ENCODE data around the gene CREM.
A peak's percentile ranks its signal among the peaks of the same experiment; 100 is the strongest.
"Not testable (repeated sequence)": the region's sequence is repeated elsewhere in the genome, so short reads cannot be mapped to it uniquely, and the experiment has no call there.

CREM gene

DNA sequence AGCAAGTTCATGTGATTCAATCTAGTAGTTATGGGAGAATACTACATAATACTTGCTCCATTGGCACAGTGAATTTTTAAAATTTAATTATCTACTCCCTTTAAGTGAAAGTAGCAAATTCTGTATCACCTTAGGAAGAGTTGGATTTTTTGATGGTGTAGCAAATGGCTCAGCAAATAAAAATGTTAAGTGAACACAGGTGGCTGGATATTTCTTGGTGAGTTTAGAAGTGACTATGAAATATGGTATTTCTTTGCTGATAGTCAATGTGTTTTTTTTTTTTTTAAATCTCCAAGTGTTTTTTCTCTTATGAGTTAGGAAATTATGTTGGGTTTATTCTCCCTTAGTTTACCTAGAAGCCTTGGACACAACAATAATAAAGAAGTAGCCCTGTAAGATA is 67.8 kb downstream of the CREM start:
- DNase-seq (ENCODE audit: low read depth) = no peak

- DNase-seq (ENCODE audit: low read depth) = no peak
Measured at GRCh38 chr10:35194906-35195305, 68.3 kb downstream of the CREM start.

DNA sequence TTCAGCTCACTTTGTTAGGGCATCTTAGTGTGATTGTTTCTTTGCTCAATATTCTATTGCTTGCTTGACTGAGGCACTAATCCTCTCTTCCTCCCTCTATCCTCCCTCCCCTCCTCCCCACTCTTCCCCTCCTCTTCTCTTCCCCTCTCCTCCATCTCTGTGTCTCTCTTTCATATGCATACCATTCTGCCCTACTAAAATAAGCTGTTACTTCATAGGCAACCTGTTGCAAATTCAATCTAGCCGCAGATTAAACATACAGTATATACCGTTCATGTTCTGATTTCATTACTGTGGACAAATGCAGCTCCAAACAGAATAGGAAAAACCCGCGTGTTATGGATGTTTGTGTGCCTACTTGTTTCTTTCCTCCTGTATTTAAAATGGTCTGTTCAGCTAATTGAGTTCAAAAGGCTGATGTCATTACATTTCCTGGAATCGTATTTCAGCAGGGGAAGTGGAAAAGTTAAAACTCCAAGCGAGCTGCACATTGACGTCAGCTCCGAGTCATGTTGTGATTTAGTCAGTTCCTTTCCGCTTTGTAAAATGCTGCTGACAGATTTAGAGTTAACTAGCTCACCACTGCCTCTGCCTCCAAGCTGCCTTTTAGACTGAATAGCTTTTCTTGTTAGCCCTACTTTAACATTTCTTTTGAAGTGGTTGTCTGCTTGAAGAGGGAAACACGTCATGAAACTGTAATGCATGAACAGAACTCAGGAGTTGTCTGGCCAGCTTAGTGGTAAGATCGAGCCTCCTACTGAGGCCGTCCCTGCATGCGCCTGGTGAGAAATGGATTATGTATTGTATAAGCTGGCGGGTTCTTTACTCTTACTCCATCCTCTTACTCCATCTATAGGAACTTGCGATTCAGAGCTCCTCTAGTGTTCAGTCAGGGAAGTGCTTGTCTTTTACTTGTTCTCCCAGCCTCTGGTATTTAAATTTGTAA is 69.0 kb downstream of the CREM start:
- peak; percentile 52 for DNase-seq (ENCODE audit: low read depth)

GRCh38 chr10:35200487-35200886 is 73.8 kb downstream of the CREM start:
- DNase-seq (ENCODE audit: low read depth) = no peak

DNA sequence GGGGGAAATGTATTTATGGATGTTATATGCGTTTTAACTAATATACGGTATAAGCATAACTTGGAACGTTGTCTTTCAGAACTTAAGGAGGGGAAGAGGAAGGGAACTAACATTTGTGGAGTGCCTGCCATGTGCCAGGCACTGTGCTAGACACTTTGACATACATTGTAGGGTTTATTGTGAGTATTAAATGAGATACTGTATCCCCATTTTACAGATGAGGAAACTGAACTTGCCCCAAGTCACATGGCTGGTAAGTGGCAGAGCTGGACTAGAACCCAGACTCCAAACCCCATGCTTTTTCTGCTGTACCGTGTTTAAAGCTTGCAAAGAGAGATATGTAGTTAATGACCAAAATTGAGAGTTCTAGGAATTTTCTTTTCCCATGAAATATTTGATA is 74.6 kb downstream of the CREM start:
- no peak for DNase-seq (ENCODE audit: low read depth)

DNA sequence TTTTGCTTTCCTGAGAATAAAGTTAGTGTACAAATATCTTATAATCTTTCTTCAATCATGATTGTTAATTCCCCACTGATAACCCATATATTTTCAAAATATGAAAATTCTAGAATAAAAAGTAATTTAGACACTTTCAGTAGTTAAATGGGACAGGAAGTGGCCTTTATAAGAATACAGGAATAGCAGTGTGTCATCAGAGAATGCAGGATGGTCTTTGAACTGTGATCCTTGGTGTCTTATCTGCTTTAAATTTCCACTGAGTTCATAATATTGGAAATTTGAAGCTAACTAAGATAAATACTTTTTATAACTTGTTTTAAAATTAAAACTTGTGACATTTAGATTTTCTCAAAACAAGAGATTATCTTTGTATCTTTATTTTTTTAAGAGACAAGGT is 75.4 kb downstream of the CREM start:
- no peak for DNase-seq (ENCODE audit: low read depth)

DNA sequence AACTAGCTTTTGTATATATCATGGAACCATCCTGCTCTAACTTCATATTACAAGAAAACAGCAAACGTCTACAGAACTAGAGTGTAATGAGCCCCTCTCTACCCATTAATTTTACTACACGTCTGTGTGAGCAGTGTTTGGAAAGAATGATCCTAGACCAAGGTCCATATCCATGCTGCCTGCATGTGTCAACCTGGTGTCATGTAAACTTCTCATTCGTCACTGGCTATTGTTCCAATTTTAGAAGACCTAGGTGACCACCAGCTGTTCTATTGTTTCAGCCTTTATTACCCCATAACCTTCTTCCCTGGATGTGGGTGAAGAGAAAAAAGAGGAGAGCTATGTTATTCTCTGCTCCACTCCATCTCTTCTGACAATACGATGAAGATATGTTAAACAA is 77.1 kb downstream of the CREM start:
- no peak for DNase-seq (ENCODE audit: low read depth)

GRCh38 chr10:35204650-35205319 is 78.1 kb downstream of the CREM start:
- no peak for DNase-seq (ENCODE audit: low read depth)

DNA sequence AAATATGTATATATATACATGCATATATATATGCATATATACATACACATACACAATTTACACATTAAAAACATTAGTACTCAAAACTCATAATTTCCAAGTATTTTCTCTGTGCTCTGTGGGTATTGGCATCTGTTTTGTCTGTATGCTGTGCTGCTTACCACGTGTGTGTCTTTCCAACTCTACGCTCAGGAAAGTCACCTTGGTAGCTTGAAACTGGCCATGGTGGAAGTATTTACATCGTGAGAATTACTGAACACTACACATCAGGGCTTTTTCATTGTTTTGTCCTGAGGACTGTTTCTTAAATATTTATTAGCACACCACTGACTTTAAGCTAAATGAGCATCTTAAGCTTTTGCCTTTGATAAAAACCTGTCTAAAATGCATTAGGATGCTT is 79.6 kb downstream of the CREM start:
- DNase-seq (ENCODE audit: low read depth) = no peak

- DNase-seq (ENCODE audit: low read depth) = no peak
Measured at GRCh38 chr10:35208536-35208935, 81.9 kb downstream of the CREM start.

DNA sequence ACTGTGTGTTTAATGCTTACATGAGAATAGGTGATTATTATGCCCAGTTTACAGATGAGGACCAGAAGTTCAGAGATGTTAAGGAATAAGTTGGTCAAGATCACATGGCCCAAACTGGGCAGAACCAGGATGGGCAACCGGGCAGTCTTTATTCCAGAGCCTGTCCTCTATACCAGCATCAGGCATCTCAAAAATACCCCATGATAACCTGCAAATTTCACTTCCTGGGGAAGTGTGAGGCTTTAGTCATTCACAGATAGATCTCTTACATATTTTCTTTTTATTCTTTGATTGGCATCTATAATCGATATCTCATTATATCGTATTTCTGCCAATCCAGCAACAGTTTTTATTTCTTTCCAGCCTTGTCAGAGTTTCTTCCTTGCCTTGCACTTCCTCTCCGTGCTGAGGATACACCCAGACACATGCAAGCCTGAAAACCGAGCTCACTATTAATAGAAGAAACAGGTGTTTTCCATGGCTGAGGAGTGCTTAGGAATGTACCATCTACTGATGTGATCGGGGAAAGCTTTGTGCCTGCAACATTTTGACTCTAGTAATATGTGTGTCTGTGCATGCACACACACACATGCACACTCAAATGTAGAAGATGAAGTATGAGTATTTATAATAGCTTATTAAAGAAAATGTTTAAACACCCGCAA is 82.4 kb downstream of the CREM start:
- DNase-seq (ENCODE audit: low read depth) = no peak

- DNase-seq (ENCODE audit: low read depth) = no peak
Measured at GRCh38 chr10:35210961-35211360, 84.3 kb downstream of the CREM start.

GRCh38 chr10:35211390-35211789 is 84.7 kb downstream of the CREM start:
- DNase-seq (ENCODE audit: low read depth) = no peak

DNA sequence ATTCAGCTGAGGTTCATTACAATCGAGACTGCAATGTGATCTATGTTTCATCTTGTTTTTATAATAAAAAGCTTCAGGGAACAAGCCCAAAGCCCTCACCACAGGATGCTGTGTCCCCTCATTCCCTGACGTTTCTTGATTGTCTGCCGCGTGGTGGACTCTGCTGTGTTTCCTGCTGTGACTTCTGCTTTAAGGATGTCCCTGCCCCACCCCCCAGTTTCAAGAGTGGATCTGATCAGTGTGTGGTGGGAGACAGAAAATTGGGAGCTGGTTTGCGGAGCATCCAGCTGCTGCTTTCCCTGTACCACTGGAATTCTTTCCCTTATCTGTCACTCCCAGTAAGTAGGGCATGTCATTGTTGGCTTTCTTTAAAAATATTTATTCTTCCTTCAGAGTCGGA is 86.2 kb downstream of the CREM start:
- no peak for DNase-seq (ENCODE audit: low read depth)

GRCh38 chr10:35213699-35214098 is 87.1 kb downstream of the CREM start:
- no peak for DNase-seq (ENCODE audit: low read depth)

- no peak for DNase-seq (ENCODE audit: low read depth)
Measured at GRCh38 chr10:35214607-35215020, 88.0 kb downstream of the CREM start.

DNA sequence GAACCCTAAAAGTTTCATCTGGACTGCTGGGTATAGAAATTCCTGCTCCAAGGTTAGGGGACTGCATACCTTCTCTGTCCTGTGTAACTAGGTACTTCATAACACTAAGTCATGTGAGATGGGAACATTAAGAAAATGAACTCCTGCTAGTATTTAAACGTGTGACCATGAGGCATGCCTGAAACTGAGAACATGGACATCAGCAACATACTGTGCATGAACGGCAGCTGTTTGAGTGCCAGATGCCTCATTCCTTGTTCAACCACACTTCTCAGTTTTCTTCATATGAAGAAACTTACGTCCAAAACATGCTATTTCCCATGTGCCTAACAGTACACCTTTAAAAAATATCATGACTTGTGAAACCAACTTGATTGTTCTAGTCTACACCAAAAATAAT is 88.5 kb downstream of the CREM start:
- no peak for DNase-seq (ENCODE audit: low read depth)

GRCh38 chr10:35216303-35216905 is 89.8 kb downstream of the CREM start:
- no peak for DNase-seq (ENCODE audit: low read depth)

DNA sequence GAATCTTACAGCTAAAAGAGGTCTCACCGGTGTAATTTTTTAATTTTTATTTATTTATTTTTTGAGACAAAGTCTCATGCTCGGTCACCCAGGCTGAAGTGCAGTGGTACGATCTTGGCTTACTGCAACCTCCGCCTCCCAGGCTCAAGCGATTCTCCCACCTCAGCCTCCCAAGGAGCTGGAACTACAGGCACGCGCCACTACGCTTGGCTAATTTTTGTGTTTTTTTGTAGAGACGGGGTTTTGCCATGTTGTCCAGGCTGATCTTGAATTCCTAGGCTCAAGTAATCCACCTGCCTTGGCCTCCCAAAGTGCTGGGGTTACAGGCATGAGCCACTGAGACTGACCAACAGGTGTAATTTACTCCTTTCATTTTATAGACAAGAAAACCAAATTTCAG is 90.3 kb downstream of the CREM start:
- DNase-seq (ENCODE audit: low read depth) = not testable (repeated sequence)

DNA sequence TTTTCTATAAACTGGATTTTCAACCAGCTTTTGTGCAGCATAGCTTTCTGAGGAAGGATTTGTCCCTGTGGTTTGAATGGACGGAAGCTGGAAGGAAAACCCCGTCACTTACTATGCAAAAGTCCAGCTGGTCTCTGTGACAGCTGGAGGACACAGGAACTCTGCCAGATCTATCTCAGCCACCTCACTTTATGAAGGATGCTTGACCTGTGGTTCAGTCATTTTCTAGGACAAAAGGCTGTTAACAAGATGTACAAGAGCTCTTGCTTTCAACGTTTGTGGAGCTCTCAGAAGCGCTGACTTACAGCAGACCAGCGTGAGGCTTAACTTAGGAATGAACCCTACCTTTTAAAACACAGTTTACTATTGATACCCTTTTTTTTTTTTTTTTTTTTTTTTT is 90.8 kb downstream of the CREM start:
- no peak for DNase-seq (ENCODE audit: low read depth)

GRCh38 chr10:35218339-35218955 is 91.8 kb downstream of the CREM start:
- peak; percentile 39 for DNase-seq (ENCODE audit: low read depth)

- no peak for DNase-seq (ENCODE audit: low read depth)
Measured at GRCh38 chr10:35219292-35219691, 92.6 kb downstream of the CREM start.

All from stimulated activated CD8-positive, alpha-beta memory T cell treated with anti-CD3 and anti-CD28 coated beads, Interleukin-12 subunit alpha, Interleukin-12 subunit beta, amount 100 ng/mL, for 4 hours (primary cell).